ENCODE data around the gene CHM.
"Not testable (repeated sequence)": the region's sequence is repeated elsewhere in the genome, so short reads cannot be mapped to it uniquely, and the experiment has no call there.

CHM gene, protein sequence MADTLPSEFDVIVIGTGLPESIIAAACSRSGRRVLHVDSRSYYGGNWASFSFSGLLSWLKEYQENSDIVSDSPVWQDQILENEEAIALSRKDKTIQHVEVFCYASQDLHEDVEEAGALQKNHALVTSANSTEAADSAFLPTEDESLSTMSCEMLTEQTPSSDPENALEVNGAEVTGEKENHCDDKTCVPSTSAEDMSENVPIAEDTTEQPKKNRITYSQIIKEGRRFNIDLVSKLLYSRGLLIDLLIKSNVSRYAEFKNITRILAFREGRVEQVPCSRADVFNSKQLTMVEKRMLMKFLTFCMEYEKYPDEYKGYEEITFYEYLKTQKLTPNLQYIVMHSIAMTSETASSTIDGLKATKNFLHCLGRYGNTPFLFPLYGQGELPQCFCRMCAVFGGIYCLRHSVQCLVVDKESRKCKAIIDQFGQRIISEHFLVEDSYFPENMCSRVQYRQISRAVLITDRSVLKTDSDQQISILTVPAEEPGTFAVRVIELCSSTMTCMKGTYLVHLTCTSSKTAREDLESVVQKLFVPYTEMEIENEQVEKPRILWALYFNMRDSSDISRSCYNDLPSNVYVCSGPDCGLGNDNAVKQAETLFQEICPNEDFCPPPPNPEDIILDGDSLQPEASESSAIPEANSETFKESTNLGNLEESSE

DNA sequence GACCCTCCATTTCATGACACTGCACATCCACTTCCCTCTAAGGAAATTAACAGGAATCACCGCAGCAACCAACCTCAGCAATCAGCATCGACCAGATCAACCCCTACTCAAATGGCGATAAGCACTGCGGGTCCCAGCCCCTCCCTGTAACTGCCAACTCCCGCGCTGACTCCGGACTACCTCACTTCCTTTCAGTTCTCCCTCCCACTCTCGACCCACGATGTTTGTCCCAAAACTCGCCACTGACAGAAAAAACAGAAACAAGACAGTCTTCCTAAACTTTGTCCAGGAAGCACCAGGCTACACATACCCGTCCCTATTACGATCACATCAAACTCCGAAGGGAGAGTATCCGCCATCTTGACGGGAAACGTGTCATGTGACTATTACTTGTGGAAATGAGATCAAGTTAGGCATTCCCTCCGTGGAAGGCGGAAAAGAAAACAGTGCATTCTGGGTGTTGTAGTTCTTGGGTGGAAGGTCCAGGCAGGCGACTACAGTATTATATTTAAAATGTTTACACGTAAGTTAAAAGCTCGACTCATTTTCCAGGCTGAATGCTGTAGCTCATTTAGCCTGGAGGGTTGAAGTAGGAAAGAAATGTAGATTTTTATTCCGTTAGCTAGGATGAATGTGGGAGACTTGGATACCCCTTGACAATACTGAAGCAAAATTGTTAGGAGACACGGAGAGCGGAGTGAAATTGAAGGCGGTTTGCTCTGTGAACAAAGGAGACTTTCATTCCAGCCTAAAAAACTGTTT, at the start of gene CHM:
CHM (minus strand) TSS at position 385 of the 762 bp plus-strand sequence; CDS start at position 359, 26 bp downstream.
- DNase-seq, result peak; percentile 81

DNA sequence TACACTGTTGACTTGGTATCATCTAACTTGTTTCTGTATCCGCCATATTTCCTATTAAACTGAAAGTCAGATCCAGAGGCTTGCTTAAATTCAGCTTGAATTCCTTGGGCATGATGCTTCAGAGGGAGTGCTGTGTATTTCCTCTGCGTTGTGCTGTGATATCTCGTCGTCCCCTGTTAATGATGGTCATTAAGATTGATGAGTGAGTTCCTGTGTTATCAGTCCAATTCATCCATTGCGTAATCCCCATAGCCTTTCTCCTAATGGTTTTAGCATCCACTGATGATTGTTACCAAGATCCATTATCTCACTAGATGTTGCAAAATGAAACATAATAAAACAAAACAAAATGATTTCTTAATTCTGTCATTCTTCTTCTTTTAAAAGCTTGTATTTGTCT, 31.3 kb upstream of the CHM start:
- no peak for DNase-seq

DNA sequence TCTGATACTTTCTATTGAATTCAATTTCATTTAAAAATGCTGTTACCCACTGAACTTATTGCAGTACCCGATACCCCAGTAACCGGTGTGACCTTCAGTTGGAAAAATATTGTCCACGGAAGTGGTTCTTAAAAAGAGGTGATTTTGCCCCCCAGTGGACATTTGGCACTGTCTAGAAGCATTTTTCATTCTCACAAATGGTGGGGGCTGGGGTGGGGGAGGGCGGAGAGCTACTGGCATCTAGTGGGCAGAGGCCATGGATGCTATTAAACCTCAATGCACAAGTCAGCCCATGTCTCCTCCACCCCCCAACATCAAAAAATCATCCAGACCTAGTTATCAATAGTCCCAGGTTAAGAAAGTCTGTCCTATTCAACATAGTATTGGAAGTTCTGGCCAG, 19.6 kb upstream of the CHM start:
- DNase-seq, result no peak

- no peak for DNase-seq
These were observed 14.0 kb upstream of the CHM start for GRCh38 chrX:86061407-86061806.

DNA sequence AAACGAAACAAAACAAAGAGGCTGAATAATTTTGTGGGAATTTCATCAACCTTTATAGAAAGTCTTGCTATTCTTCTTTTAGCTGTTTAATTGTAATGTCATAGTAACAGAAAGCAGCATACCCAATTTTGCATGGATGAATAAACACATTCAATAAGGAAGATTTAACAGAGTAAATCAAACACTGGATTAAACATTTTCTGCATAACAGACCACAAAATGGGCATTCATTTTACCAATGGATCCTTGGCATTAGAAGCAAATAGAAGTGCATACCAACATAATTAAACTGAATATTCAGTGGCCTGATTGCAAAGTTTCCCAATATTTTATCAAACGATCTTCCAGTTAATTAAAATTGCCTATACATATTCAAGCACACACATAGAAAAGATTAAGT, 4.4 kb upstream of the CHM start:
- no peak for DNase-seq

DNA sequence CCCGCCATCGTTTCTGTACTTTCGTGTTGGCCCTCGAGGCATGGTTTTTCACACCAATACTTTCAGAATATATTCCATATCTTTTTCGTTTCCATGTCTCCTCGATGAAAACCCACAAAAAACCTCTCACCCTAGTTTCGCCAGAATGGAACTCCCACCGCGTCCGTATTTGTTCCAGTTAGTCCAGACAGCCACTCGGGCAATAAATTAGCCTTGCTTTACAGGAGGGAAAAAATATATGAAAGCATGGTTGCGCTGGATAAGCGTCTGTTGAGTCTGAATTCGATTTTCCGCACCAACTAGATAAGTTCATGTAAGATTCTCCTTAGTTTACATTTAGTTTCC, 550 bp upstream of the CHM start:
- no peak for DNase-seq

DNA sequence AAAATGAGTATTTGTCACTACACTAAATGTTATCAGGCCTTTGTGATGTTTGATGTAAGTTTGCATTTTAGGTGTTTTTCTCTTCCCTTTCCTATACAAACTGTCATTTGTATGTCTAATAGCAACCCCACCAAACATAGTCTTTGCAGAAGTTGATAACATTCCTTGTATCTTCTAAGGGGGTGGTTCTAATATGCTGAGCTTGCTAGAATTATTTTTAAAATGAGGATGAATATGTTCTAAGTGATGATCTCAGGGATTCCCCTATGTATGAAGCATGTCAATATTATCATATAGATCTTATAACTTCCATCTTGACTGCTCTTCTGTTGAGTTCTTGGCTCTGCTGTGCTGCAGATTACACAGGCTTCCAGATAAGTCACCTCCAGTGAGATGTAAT, 3.1 kb downstream of the CHM start:
- no peak for DNase-seq

GRCh38 chrX:86039625-86040568, 7.5 kb downstream of the CHM start:
- no peak for DNase-seq

GRCh38 chrX:86033385-86033784, 14.0 kb downstream of the CHM start:
- DNase-seq, result no peak

- no peak for DNase-seq
These were observed 18.7 kb downstream of the CHM start for GRCh38 chrX:86028681-86029080.

DNA sequence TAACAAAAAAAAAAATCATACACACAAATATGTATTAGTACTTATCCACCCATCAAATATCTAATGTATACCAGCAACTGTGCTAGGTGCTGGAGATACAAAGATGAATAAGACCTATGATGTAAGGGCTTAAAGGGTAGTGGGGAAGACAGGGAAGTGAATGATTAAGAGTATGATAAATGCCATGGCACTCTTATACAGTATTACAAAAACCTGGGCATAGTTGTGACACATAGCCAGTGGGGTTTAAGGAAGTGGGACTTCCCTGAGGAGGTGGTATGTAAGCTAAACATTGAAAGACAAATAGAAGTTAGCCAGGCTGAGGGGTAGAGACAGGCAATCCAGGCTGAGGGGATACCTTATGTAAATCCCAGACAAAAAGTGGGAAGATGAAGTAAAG, 23.5 kb downstream of the CHM start:
- no peak for DNase-seq

DNA sequence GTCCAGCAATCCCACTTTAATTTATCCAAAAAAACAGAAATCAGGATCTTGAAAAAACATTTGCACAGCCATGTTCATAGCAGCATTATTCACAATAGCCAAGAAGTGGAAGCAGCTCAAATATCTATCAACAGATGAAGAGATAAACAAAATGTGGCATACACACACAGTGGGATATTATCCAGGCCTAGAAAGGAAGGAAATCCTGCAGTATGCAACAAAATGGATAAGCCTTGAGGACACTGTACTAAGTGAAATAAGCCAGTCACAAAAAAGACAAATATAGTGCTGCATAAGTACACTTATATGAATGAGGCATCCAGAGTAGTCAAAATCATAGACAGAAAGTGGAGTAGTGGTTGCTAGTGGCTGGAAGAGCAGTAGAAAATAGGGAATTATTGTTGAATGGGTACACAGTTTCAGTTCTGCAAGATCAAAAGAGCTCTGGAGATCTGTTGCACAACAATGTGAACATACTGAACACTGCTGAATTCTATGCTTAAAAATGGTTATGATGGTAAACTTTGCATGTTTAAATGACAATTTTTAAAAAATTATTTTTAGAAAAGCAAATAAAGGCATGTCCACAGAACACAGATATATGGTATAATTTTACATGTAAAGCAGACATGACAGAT, 25.6 kb downstream of the CHM start:
- DNase-seq, result no peak

GRCh38 chrX:86016139-86016538, 31.2 kb downstream of the CHM start:
- DNase-seq, result no peak

- not testable (repeated sequence) for DNase-seq
These were observed 32.4 kb downstream of the CHM start for GRCh38 chrX:86014959-86015358.

DNA sequence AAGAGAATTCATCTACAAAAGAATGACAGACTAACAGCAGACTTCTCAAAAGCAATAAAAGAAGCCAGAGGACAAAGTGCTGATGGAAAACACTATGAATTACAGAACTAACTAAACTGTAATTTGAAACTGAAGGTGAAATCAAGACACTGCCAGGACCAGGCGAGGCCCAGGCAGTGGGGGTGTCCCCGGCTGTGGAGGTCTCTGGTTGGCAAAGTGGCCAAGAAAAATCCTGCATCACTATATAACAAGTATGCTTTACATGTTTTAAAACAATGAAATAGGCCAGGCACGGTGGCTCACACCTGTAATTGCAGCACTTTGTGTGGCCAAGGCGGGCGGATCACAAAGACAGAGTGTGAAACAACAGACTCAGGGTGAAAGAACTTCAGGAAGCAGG, 32.9 kb downstream of the CHM start:
- no peak for DNase-seq

GRCh38 chrX:86013792-86014191, 33.6 kb downstream of the CHM start:
- DNase-seq, result no peak

DNA sequence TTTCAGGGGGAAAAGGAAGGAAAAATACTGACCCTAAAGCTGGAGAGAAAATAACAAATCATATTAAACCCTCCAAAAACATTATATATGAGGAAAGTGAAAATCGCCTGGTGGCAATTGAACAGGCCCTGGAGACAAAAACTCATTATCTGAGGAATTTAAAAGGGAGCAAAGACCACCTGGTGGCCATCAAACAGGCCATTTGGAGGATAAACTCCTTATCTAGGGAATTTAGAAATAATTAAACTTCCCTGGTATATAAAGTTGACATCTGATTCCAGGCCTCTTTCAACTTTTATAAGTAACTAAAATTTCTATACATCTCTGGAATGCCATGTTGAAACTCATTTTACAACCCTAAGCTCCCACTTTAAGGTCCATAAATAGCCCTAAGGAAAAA, 35.2 kb downstream of the CHM start:
- DNase-seq, result no peak

GRCh38 chrX:86009803-86010202, 37.6 kb downstream of the CHM start:
- not testable (repeated sequence) for DNase-seq

DNA sequence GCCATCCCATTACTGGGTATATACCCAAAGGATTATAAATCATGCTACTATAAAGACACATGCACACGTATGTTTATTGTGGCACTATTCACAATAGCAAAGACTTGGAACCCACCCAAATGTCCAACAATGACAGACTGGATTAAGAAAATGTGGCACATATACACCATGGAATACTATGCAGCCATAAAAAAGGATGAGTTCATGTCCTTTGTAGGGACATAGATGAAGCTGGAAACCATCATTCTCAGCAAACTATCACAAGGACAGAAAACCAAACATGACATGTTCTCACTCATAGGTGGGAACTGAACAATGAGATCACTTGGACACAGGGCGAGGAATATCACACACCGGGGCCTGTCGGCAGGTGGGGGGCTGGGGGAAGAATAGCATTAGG, 39.5 kb downstream of the CHM start:
- not testable (repeated sequence) for DNase-seq

DNA sequence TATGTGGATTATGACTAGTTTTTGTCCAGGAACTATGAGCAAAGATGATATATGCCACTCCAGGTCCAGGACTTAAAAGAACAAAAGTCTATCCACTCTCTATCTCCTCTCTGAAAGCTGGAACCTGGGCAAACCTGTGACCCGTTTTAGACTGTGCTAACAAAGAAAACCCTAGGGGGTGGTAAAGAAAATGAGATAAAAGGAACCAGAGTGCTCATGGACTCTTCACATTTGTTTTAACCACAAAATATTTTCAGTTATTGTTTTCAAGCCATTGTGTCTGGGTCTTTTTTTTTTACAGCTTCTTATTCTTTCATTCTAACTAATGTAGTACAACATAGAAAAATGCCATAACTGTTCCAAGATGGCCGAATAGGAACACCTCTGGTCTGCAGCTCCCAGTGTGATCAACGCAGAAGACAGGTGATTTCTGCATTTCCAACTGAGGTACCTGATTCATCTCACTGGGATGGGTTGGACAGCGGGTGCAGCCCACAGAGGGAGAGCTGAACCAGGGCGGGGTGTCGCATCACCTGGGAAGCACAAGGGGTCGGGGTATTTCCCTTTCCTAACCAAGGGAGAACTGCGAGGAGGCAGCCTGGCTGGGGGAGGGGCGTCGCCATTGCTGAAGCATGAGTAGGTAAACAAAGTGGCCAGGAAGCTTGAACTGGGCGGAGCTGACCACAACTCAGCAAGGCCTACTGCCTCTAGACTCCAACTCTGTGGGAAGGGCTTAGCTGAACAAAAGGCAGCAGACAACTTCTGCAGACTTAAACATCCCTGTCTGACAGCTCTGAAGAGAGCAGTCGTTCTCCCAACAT, 45.1 kb downstream of the CHM start:
- no peak for DNase-seq

- DNase-seq, result no peak
These were observed 48.4 kb downstream of the CHM start for GRCh38 chrX:85998954-85999353.
